Measurements from ENCODE around the gene NDUFA3. TPM values are rescaled to one million over a fixed set of nuclear protein-coding genes. Genes with fewer than 3 reads are reported as not detected.
A peak's percentile ranks its signal among the peaks of the same experiment; 100 is the strongest.
"Not testable (repeated sequence)": the region's sequence is repeated elsewhere in the genome, so short reads cannot be mapped to it uniquely, and the experiment has no call there.

The NDUFA3 gene
- total RNA-seq, 2 donors from 2014 or later, result 39.4 to 70.1 TPM

- Mint-ChIP-seq H3K4me1 (no peaks in the 10 kb centered on the region), H3K27me3 (no peaks in the 10 kb centered on the region), H3K4me3 (no peak overlapping the region), H3K27ac (no peak overlapping the region), H3K9me3 (no peaks in the 10 kb centered on the region), H3K36me3 (ENCODE audit: low read depth) (no peaks in the 10 kb centered on the region)
- no peak for ATAC-seq (replicated peaks)
Observed at GRCh38 chr19:54099190-54099902, 3.3 kb upstream of the NDUFA3 start.

- H3K27ac Mint-ChIP-seq; H3K4me1 Mint-ChIP-seq; ATAC-seq (replicated peaks); H3K27me3 Mint-ChIP-seq; H3K9me3 Mint-ChIP-seq; H3K4me3 Mint-ChIP-seq; H3K36me3 Mint-ChIP-seq (ENCODE audit: low read depth): not testable (repeated sequence)
Observed at GRCh38 chr19:54099903-54100255, 2.8 kb upstream of the NDUFA3 start.

GRCh38 chr19:54100561-54100960 is 2.1 kb upstream of the NDUFA3 start, which contains the start of gene OSCAR:
TSS of gene OSCAR (minus strand) at chr19:54100803. CDS start at chr19:54100792, 11 bp downstream.
- Mint-ChIP-seq H3K27me3 (no peaks in the 10 kb centered on the region), H3K9me3 (no peaks in the 10 kb centered on the region), H3K36me3 (ENCODE audit: low read depth) (peaks cover 5% of the 10 kb centered on the region), H3K4me1 (no peaks in the 10 kb centered on the region), H3K4me3 (peak within 1 kb of the TSS; percentile 39), H3K27ac (peak within 1 kb of the TSS; percentile 5)
- no peak for ATAC-seq (replicated peaks)

GRCh38 chr19:54104998-54105715 is 2.5 kb downstream of the NDUFA3 start:
- Mint-ChIP-seq H3K9me3 (no peaks in the 10 kb centered on the region), H3K36me3 (ENCODE audit: low read depth) (peaks cover 51% of the 10 kb centered on the region), H3K27ac (no peak overlapping the region), H3K4me3 (peak overlapping the region; percentile 81), H3K4me1 (peaks cover 6% of the 10 kb centered on the region), H3K27me3 (no peaks in the 10 kb centered on the region)
- no peak for ATAC-seq (replicated peaks)

- H3K9me3 Mint-ChIP-seq, result no peaks in the 10 kb centered on the region
- no peak overlapping the region for H3K4me3 Mint-ChIP-seq
- H3K4me1 Mint-ChIP-seq, result peaks cover 8% of the 10 kb centered on the region
- H3K27me3 Mint-ChIP-seq, result no peaks in the 10 kb centered on the region
- peak overlapping the region; percentile 14 for H3K27ac Mint-ChIP-seq
- ATAC-seq (replicated peaks), result no peak
- H3K36me3 Mint-ChIP-seq (ENCODE audit: low read depth), result peaks cover 57% of the 10 kb centered on the region
Observed at GRCh38 chr19:54105796-54106195, 3.1 kb downstream of the NDUFA3 start.

- Mint-ChIP-seq H3K27ac (no peak overlapping the region), H3K36me3 (ENCODE audit: low read depth) (peaks cover 66% of the 10 kb centered on the region), H3K4me3 (no peak overlapping the region), H3K4me1 (peaks cover 10% of the 10 kb centered on the region), H3K27me3 (no peaks in the 10 kb centered on the region), H3K9me3 (no peaks in the 10 kb centered on the region)
- ATAC-seq (replicated peaks), result no peak
Observed at GRCh38 chr19:54106716-54107115, 4.1 kb downstream of the NDUFA3 start.

- ATAC-seq (replicated peaks), result no peak
- Mint-ChIP-seq H3K4me1 (peaks cover 10% of the 10 kb centered on the region), H3K9me3 (no peaks in the 10 kb centered on the region), H3K27ac (no peak overlapping the region), H3K27me3 (no peaks in the 10 kb centered on the region), H3K36me3 (ENCODE audit: low read depth) (peaks cover 78% of the 10 kb centered on the region), H3K4me3 (no peak overlapping the region)
Observed at GRCh38 chr19:54107876-54108490, 5.3 kb downstream of the NDUFA3 start.

- Mint-ChIP-seq H3K4me3 (no peak overlapping the region), H3K9me3 (no peaks in the 10 kb centered on the region), H3K27me3 (no peaks in the 10 kb centered on the region), H3K36me3 (ENCODE audit: low read depth) (peaks cover 83% of the 10 kb centered on the region), H3K4me1 (peaks cover 10% of the 10 kb centered on the region), H3K27ac (no peak overlapping the region)
- no peak for ATAC-seq (replicated peaks)
Observed at GRCh38 chr19:54108496-54108895, 5.8 kb downstream of the NDUFA3 start.

GRCh38 chr19:54109651-54110050 is 7.0 kb downstream of the NDUFA3 start:
- H3K4me1 Mint-ChIP-seq, result peaks cover 10% of the 10 kb centered on the region
- no peak overlapping the region for H3K27ac Mint-ChIP-seq
- no peaks in the 10 kb centered on the region for H3K9me3 Mint-ChIP-seq
- ATAC-seq (replicated peaks), result no peak
- no peak overlapping the region for H3K4me3 Mint-ChIP-seq
- no peaks in the 10 kb centered on the region for H3K27me3 Mint-ChIP-seq
- peaks cover 95% of the 10 kb centered on the region for H3K36me3 Mint-ChIP-seq (ENCODE audit: low read depth)

GRCh38 chr19:54114340-54115108 is 11.9 kb downstream of the NDUFA3 start:
- Mint-ChIP-seq H3K27ac (peak overlapping the region; percentile 94), H3K9me3 (no peaks in the 10 kb centered on the region), H3K4me1 (peaks cover 18% of the 10 kb centered on the region), H3K27me3 (no peaks in the 10 kb centered on the region), H3K4me3 (peak overlapping the region; percentile 91), H3K36me3 (ENCODE audit: low read depth) (peaks cover 80% of the 10 kb centered on the region)
- ATAC-seq (replicated peaks), result peak; percentile 38

GRCh38 chr19:54115109-54116063 is 12.7 kb downstream of the NDUFA3 start, which contains the start of the genes PRPF31 and TFPT:
TSS of gene PRPF31 (plus strand) at chr19:54115754. CDS start at chr19:54118279, 2,525 bp downstream.
TSS of gene TFPT (minus strand) at chr19:54115657. CDS start at chr19:54115269, 388 bp downstream.
- peak; percentile 96 for ATAC-seq (replicated peaks)
- H3K4me3 Mint-ChIP-seq, result peak within 1 kb of the TSS; percentile 91
- H3K27me3 Mint-ChIP-seq, result no peaks in the 10 kb centered on the region
- peaks cover 80% of the 10 kb centered on the region for H3K36me3 Mint-ChIP-seq (ENCODE audit: low read depth)
- peak within 1 kb of the TSS; percentile 94 for H3K27ac Mint-ChIP-seq
- H3K4me1 Mint-ChIP-seq, result peaks cover 18% of the 10 kb centered on the region
- H3K9me3 Mint-ChIP-seq, result no peaks in the 10 kb centered on the region

- Mint-ChIP-seq H3K4me3 (no peak overlapping the region), H3K36me3 (ENCODE audit: low read depth) (peaks cover 84% of the 10 kb centered on the region), H3K27me3 (no peaks in the 10 kb centered on the region), H3K9me3 (no peaks in the 10 kb centered on the region), H3K4me1 (peaks cover 8% of the 10 kb centered on the region), H3K27ac (no peak overlapping the region)
- no peak for ATAC-seq (replicated peaks)
Observed at GRCh38 chr19:54121259-54121658, 18.6 kb downstream of the NDUFA3 start.

- H3K9me3 Mint-ChIP-seq, result no peaks in the 10 kb centered on the region
- H3K4me1 Mint-ChIP-seq, result no peaks in the 10 kb centered on the region
- ATAC-seq (replicated peaks), result no peak
- H3K27me3 Mint-ChIP-seq, result no peaks in the 10 kb centered on the region
- no peak overlapping the region for H3K4me3 Mint-ChIP-seq
- H3K27ac Mint-ChIP-seq, result no peak overlapping the region
- peaks cover 95% of the 10 kb centered on the region for H3K36me3 Mint-ChIP-seq (ENCODE audit: low read depth)
Observed at GRCh38 chr19:54123682-54124081, 21.0 kb downstream of the NDUFA3 start.

Measured in activated T-helper 17 cell treated with anti-CD3 and anti-CD28 coated beads, Interleukin-2, amount 50 U/mL, for 72 hours (primary cell).